Measurements from ENCODE around the gene GSTA1. TPM values are rescaled to one million over a fixed set of nuclear protein-coding genes. Genes with fewer than 3 reads are reported as not detected.
"Not testable (repeated sequence)": the region's sequence is repeated elsewhere in the genome, so short reads cannot be mapped to it uniquely, and the experiment has no call there.

Gene GSTA1
- total RNA-seq, 4 donors from 2014 or later: 0.44 to 16.1 (median 8.6) TPM; not detected in 1

- Histone ChIP-seq H3K4me3 (no peak overlapping the region), H3K4me1 (peaks cover 0 to 7% (median 0%) of the 10 kb centered on the region in 3 donors), H3K27me3 (no peaks in the 10 kb centered on the region), H3K36me3 (no peaks in the 10 kb centered on the region), H3K27ac (no peak overlapping the region), H3K9me3 (no peaks in the 10 kb centered on the region)
- no peak for DNase-seq
- intact Hi-C loops (cut with DNase I): no loop called here
- TF ChIP-seq CTCF (IDR thresholded peaks at IDR 0.05): no peak
- no peak for TF ChIP-seq POLR2A (IDR thresholded peaks at IDR 0.05)
These were observed 51.3 kb downstream of the GSTA1 start for GRCh38 chr6:52752310-52752709.

GRCh38 chr6:52749556-52750152, 54.0 kb downstream of the GSTA1 start:
- DNase-seq: no peak
- WGBS, 2 donors: 57 to 79% methylated on average over 2 of the region's 2 CpGs
- TF ChIP-seq POLR2A (IDR thresholded peaks at IDR 0.05): no peak
- no peak for TF ChIP-seq CTCF (IDR thresholded peaks at IDR 0.05)
- Histone ChIP-seq H3K4me1 (peaks cover 0 to 7% (median 0%) of the 10 kb centered on the region in 3 donors), H3K4me3 (no peak overlapping the region), H3K36me3 (no peaks in the 10 kb centered on the region), H3K27ac (no peak overlapping the region), H3K9me3 (no peaks in the 10 kb centered on the region), H3K27me3 (no peaks in the 10 kb centered on the region)
- intact Hi-C loops (cut with DNase I): no loop called here

- H3K4me3 ChIP-seq; H3K36me3 ChIP-seq; H3K27me3 ChIP-seq; H3K9me3 ChIP-seq; intact Hi-C loops (cut with DNase I); H3K4me1 ChIP-seq; DNase-seq; H3K27ac ChIP-seq: not testable (repeated sequence)
- WGBS, 2 donors: 62 to 63% methylated on average over 3 of the region's 3 CpGs
These were observed 56.3 kb downstream of the GSTA1 start for GRCh38 chr6:52747301-52747700.

- Histone ChIP-seq H3K9me3 (no peaks in the 10 kb centered on the region), H3K4me1 (peaks cover 0 to 7% (median 0%) of the 10 kb centered on the region in 3 donors)
- WGBS, 2 donors: 77 to 83% methylated on average over 4 of the region's 4 CpGs
These were observed 57.4 kb downstream of the GSTA1 start for GRCh38 chr6:52746213-52746612.

GRCh38 chr6:52745764-52746201, 57.8 kb downstream of the GSTA1 start:
- Histone ChIP-seq H3K27me3 (no peaks in the 10 kb centered on the region), H3K36me3 (no peaks in the 10 kb centered on the region), H3K4me3 (no peak overlapping the region), H3K4me1 (peaks cover 0 to 7% (median 0%) of the 10 kb centered on the region in 3 donors), H3K27ac (peak overlapping the region in 1 of 4 donors; percentile 31), H3K9me3 (no peaks in the 10 kb centered on the region)
- intact Hi-C loops (cut with DNase I): no loop called here
- WGBS, 2 donors: 31 to 42% methylated on average over 1 of the region's 1 CpG
- no peak for DNase-seq
- TF ChIP-seq CTCF (IDR thresholded peaks at IDR 0.05) (no peak), POLR2A (IDR thresholded peaks at IDR 0.05) (no peak)

More at GRCh38 chr6:52746213-52746612, 57.4 kb downstream of the GSTA1 start:
- Histone ChIP-seq H3K4me3 (no peak overlapping the region), H3K36me3 (no peaks in the 10 kb centered on the region), H3K27ac (peak overlapping the region in 1 of 4 donors; percentile 31), H3K27me3 (no peaks in the 10 kb centered on the region)
- no peak for TF ChIP-seq POLR2A (IDR thresholded peaks at IDR 0.05)
- TF ChIP-seq CTCF (IDR thresholded peaks at IDR 0.05): no peak
- DNase-seq: no peak
- intact Hi-C loops (cut with DNase I): no loop called here

- Histone ChIP-seq H3K4me3 (no peak overlapping the region), H3K4me1 (no peaks in the 10 kb centered on the region), H3K9me3 (no peaks in the 10 kb centered on the region), H3K27me3 (no peaks in the 10 kb centered on the region), H3K27ac (no peak overlapping the region), H3K36me3 (no peaks in the 10 kb centered on the region)
- intact Hi-C loops (cut with DNase I): no loop called here
- WGBS, 2 donors: 75 to 83% methylated on average over 1 of the region's 1 CpG
- DNase-seq: no peak
- TF ChIP-seq CTCF (IDR thresholded peaks at IDR 0.05): no peak
- no peak for TF ChIP-seq POLR2A (IDR thresholded peaks at IDR 0.05)
These were observed 61.7 kb downstream of the GSTA1 start for GRCh38 chr6:52741872-52742271.
